Vagina (tissue), 2 donors: ENCODE measurements around the gene CACNA1C. TPM values are rescaled to one million over a fixed set of nuclear protein-coding genes. Genes with fewer than 3 reads are reported as not detected.

Experiments used
- DNase-seq, 2 donors: peaks; one replicate each; pipeline ENCODE4 v3.0.0-alpha.2; 2017; ENCODE audit errors: extremely low spot score in 2 of 2
- H3K27ac ChIP-seq: fragments of 200-600 bp; sonication (generic); one replicate; pipeline ENCODE4 v1.5.1; 2019
- H3K27me3 ChIP-seq: fragments of 200-600 bp; sonication (generic); one replicate; pipeline ENCODE4 v1.5.1; 2019
- H3K36me3 ChIP-seq, 2 donors: fragments of 200-600 bp; sonication (generic); one replicate each; pipeline ENCODE4 v1.5.1; 2017 to 2019
- H3K4me1 ChIP-seq: fragments of 200-600 bp; sonication (generic); one replicate; pipeline ENCODE4 v1.5.1; 2019
- H3K4me3 ChIP-seq, 2 donors: fragments of 200-600 bp; sonication (generic); 1 replicate in 1 of 2; 2 replicates in 1 of 2; pipeline ENCODE4 v1.5.1; 2016 to 2019
- H3K9me3 ChIP-seq: fragments of 200-600 bp; sonication (generic); one replicate; pipeline ENCODE4 v1.5.1; 2019
- CTCF ChIP-seq, 3 experiments: fragments of 450-650 bp in 2 of 3; fragments of 200-600 bp in 1 of 3; sonication (generic) in 1 of 3; IDR thresholded peaks; one replicate each; pipeline ENCODE4 v1.5.1; 2017 to 2019; ENCODE audit warnings: antibody characterized with exemption in 3 of 3, mild to moderate bottlenecking in 2 of 3, moderate library complexity in 2 of 3
- POLR2A ChIP-seq, 2 donors: fragments of 450-650 bp; IDR thresholded peaks; one replicate each; pipeline ENCODE4 v1.6.1; 2017; ENCODE audit warnings: antibody characterized with exemption in 2 of 2, mild to moderate bottlenecking in 2 of 2, moderate library complexity in 2 of 2
- POLR2AphosphoS5 ChIP-seq, 2 donors: sonication (generic); formaldehyde crosslinking; IDR thresholded peaks; one replicate each; pipeline ENCODE4 v1.9.0; 2017; ENCODE audit warnings: antibody characterized with exemption in 2 of 2, mild to moderate bottlenecking in 2 of 2, low read depth in 1 of 2; ENCODE audit not compliant: insufficient read depth in 1 of 2
- intact Hi-C: fragments of 100-400 bp; cut with DNase I; formaldehyde crosslinking; loops from one replicate; pipeline ENCODE4 v1.15.1; 2023
- total RNA-seq: library from RNA; depleted of rRNA; stranded (reverse); fragments of >200 nt; gene quantifications from one replicate; pipeline ENCODE4 v1.2.3, GENCODE V29; 2016

Gene CACNA1C
- total RNA-seq, 1 donor from 2014 or later, result 9.8 TPM

GRCh38 chr12:2358986-2359658 is 306.3 kb downstream of the CACNA1C start:
- DNase-seq, result no peak
- intact Hi-C loops, result no loop called here
- peaks cover 17% of the 10 kb centered on the region for H3K4me1 ChIP-seq
- H3K27ac ChIP-seq, result peak overlapping the region; percentile 34
- H3K27me3 ChIP-seq, result no peaks in the 10 kb centered on the region
- H3K9me3 ChIP-seq, result no peaks in the 10 kb centered on the region
- no peaks in the 10 kb centered on the region for H3K36me3 ChIP-seq
- H3K4me3 ChIP-seq, result no peak overlapping the region
- TF ChIP-seq POLR2AphosphoS5 (IDR thresholded peaks at IDR 0.05; ENCODE audit: insufficient read depth in 1 of 2, low read depth in 1 of 2) (no peak), CTCF (IDR thresholded peaks at IDR 0.05) (no peak), POLR2A (IDR thresholded peaks at IDR 0.05) (no peak)

GRCh38 chr12:2359725-2360629 is 307.2 kb downstream of the CACNA1C start:
- Histone ChIP-seq H3K27ac (no peak overlapping the region), H3K4me3 (no peak overlapping the region)
- DNase-seq, result no peak

GRCh38 chr12:2360630-2361170 is 307.9 kb downstream of the CACNA1C start:
- Histone ChIP-seq H3K9me3 (no peaks in the 10 kb centered on the region), H3K4me1 (peaks cover 17% of the 10 kb centered on the region), H3K27me3 (no peaks in the 10 kb centered on the region), H3K4me3 (no peak overlapping the region), H3K36me3 (no peaks in the 10 kb centered on the region), H3K27ac (no peak overlapping the region)
- intact Hi-C loops, result no loop called here
- TF ChIP-seq CTCF (IDR thresholded peaks at IDR 0.05) (no peak), POLR2AphosphoS5 (IDR thresholded peaks at IDR 0.05; ENCODE audit: insufficient read depth in 1 of 2, low read depth in 1 of 2) (no peak), POLR2A (IDR thresholded peaks at IDR 0.05) (no peak)
- DNase-seq, result no peak

More at GRCh38 chr12:2359725-2360629, 307.2 kb downstream of the CACNA1C start:
- intact Hi-C loops, result no loop called here
- TF ChIP-seq POLR2A (IDR thresholded peaks at IDR 0.05) (no peak), CTCF (IDR thresholded peaks at IDR 0.05) (no peak), POLR2AphosphoS5 (IDR thresholded peaks at IDR 0.05; ENCODE audit: insufficient read depth in 1 of 2, low read depth in 1 of 2) (no peak)
- no peaks in the 10 kb centered on the region for H3K36me3 ChIP-seq
- peaks cover 17% of the 10 kb centered on the region for H3K4me1 ChIP-seq
- H3K27me3 ChIP-seq, result no peaks in the 10 kb centered on the region
- H3K9me3 ChIP-seq, result no peaks in the 10 kb centered on the region

DNA sequence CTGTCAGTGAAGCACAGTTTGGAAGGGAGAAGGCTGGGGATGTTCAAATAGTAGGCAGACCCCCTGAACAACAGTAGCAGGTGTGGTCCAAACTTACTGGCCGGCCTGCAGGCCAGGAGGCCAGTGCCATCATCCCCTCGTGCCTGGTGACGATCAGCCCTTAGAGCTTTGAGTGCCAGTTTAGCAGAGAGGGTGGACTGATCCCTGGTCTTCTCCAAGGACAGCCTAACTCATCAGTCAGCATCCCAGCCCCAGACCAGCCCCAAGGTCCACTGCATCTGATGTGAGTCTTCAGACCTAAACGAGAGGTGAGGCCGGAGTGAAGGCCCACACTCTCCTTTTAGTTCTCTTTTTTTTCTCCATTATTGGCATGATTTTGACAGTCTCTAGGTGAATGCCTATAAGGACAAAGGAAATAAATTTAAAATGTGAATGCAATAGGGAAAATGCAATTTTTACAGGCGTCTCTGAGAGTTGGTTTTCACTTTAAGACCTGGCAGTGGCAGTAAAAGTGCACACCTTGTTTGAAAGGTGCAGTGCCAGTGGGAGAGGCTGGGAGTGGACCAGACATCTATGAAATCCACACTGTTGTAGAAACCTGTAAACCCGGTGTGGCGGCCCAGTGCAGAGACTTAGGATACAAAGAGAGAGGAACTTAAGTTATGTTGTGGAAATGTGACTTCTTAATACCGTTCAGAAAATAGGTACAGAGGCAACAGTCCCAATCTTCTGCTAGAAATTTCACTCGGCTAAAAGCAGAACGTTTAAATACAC is 311.2 kb downstream of the CACNA1C start:
- Histone ChIP-seq H3K9me3 (no peaks in the 10 kb centered on the region), H3K4me3 (no peak overlapping the region), H3K36me3 (no peaks in the 10 kb centered on the region), H3K27ac (no peak overlapping the region), H3K4me1 (peaks cover 3% of the 10 kb centered on the region), H3K27me3 (no peaks in the 10 kb centered on the region)
- TF ChIP-seq POLR2AphosphoS5 (IDR thresholded peaks at IDR 0.05; ENCODE audit: insufficient read depth in 1 of 2, low read depth in 1 of 2), result no peak
- no peak for TF ChIP-seq CTCF (IDR thresholded peaks at IDR 0.05)
- TF ChIP-seq POLR2A (IDR thresholded peaks at IDR 0.05), result no peak
- intact Hi-C loops, result no loop called here
- no peak for DNase-seq
